NB4 (cell line): ENCODE measurements around the gene NCOA6.

Experiments used
- CTCF ChIP-seq: IDR thresholded peaks from one replicate; pipeline ENCODE4 v1.5.1; 2012; ENCODE audit warnings: low read depth, low read length
- MAX ChIP-seq: IDR thresholded peaks from 2 replicates; pipeline ENCODE4 v1.6.1; 2011; ENCODE audit warnings: low read depth, low read length
- POLR2A ChIP-seq: IDR thresholded peaks from 2 replicates; pipeline ENCODE4 v1.6.1; 2011; ENCODE audit warnings: mild to moderate bottlenecking; ENCODE audit not compliant: insufficient read length; ENCODE audit errors: extremely low read depth

- TF ChIP-seq CTCF (no peak), POLR2A (no peak), MAX (no peak)
Measured at GRCh38 chr20:34820805-34821578, 4.5 kb downstream of the NCOA6 start.
